ENCODE measurements around the gene PHF3.

GRCh38 chr6:63740709-63741108 lies 105.1 kb downstream of the PHF3 start:
- TF ChIP-seq CTCF (IDR thresholded peaks at IDR 0.05) (no peak), EZH2 (IDR thresholded peaks at IDR 0.05; ENCODE audit: borderline replicate concordance, insufficient read depth, low read depth, low read length, poor library complexity, severe bottlenecking) (no peak)
